Fibroblast of lung (primary cell): ENCODE results near the gene DPH5.

Source experiments
- CTCF ChIP-seq, 2 donors: IDR thresholded peaks in 1 of 2; conservative IDR thresholded peaks in 1 of 2; 1 replicate in 1 of 2; 2 replicates in 1 of 2; pipeline ENCODE4 v1.5.1; 2011 to 2012; ENCODE audit warnings: low read length in 2 of 2, control low read depth in 1 of 2, inconsistent platforms in 1 of 2, low read depth in 1 of 2, mild to moderate bottlenecking in 1 of 2
- EZH2 ChIP-seq: IDR thresholded peaks from 2 replicates; pipeline ENCODE4 v1.5.1; 2012; ENCODE audit warnings: low read length, control low read depth, mild to moderate bottlenecking; ENCODE audit errors: missing control alignments

DNA sequence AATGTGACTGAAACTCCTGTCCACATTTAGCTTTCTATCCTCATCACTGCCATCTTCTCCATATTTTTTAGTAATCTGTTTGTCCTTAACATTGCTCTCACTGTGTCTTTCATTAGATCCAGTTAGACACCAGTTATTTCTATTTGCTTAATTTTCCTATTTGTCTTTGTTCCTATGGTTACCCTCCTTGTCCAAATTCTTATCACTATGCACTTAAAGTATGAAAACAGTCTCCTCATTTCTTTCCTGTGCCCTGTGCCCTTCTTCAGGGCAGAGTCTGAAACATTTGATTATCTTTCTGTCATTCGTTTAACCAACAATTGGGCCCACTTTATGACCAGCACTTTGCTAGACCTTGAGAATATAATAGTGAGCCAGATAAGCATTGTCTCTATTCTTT, 65.5 kb downstream of the DPH5 start:
- TF ChIP-seq CTCF (conservative IDR thresholded peaks at IDR 0.05 in 1 of 2, IDR thresholded peaks at IDR 0.05 in 1 of 2; ENCODE audit: low read depth in 1 of 2, low read length in 2 of 2): no peak
- TF ChIP-seq EZH2: no peak
